NOMO-1 (cell line): ENCODE measurements around the gene ODC1.
A peak's percentile ranks its signal among the peaks of the same experiment; 100 is the strongest.
"Not testable (repeated sequence)": the region's sequence is repeated elsewhere in the genome, so short reads cannot be mapped to it uniquely, and the experiment has no call there.

Experiments
- DNase-seq, 2 experiments: peaks; one replicate each; lab custom pipeline; 2025; ENCODE audit not compliant: unreplicated experiment in 2 of 2; lab: John Stamatoyannopoulos, UW

ODC1 gene

GRCh38 chr2:10447895-10448575 lies at the start of gene ODC1:
Gene ODC1 (minus strand): TSS chr2:10448327. CDS start chr2:10445032, 3,295 bp downstream.
- peak; percentile 95 to 100 for DNase-seq

- peak; percentile 88 to 95 for DNase-seq
Observed at GRCh38 chr2:10497797-10498251, 49.7 kb upstream of the ODC1 start.

GRCh38 chr2:10495988-10496313 lies 47.8 kb upstream of the ODC1 start:
- no peak for DNase-seq

GRCh38 chr2:10495311-10495987 lies 47.3 kb upstream of the ODC1 start:
- DNase-seq = no peak

GRCh38 chr2:10494351-10495066 lies 46.4 kb upstream of the ODC1 start:
- no peak for DNase-seq

GRCh38 chr2:10493634-10494281 lies 45.6 kb upstream of the ODC1 start:
- DNase-seq = peak; percentile 68 to 72

GRCh38 chr2:10493075-10493633 lies 45.0 kb upstream of the ODC1 start:
- no peak for DNase-seq

GRCh38 chr2:10490806-10491291 lies 42.7 kb upstream of the ODC1 start:
- DNase-seq = no peak

- DNase-seq = no peak
Observed at GRCh38 chr2:10489842-10490555, 41.9 kb upstream of the ODC1 start.

- not testable (repeated sequence) for DNase-seq
Observed at GRCh38 chr2:10488142-10488541, 40.0 kb upstream of the ODC1 start.

- not testable (repeated sequence) for DNase-seq
Observed at GRCh38 chr2:10487741-10488104, 39.6 kb upstream of the ODC1 start.

GRCh38 chr2:10487081-10487740 lies 39.1 kb upstream of the ODC1 start:
- DNase-seq = no peak

- DNase-seq = no peak
Observed at GRCh38 chr2:10486601-10487079, 38.5 kb upstream of the ODC1 start.

- DNase-seq = no peak
Observed at GRCh38 chr2:10486091-10486490, 38.0 kb upstream of the ODC1 start.

GRCh38 chr2:10482913-10483312 lies 34.8 kb upstream of the ODC1 start:
- no peak for DNase-seq

- no peak for DNase-seq
Observed at GRCh38 chr2:10482460-10482859, 34.3 kb upstream of the ODC1 start.

- no peak for DNase-seq
Observed at GRCh38 chr2:10481666-10482157, 33.6 kb upstream of the ODC1 start.

GRCh38 chr2:10481055-10481665 lies 33.0 kb upstream of the ODC1 start:
- no peak for DNase-seq

GRCh38 chr2:10480359-10480949 lies 32.3 kb upstream of the ODC1 start:
- DNase-seq = no peak
